ENCODE results near the gene WDR27.

GRCh38 chr6:169653691-169654090 is 48.1 kb downstream of the WDR27 start:
- TF ChIP-seq CTCF (IDR thresholded peaks at IDR 0.05), result no peak
- no peak for TF ChIP-seq REST (IDR thresholded peaks at IDR 0.05)
- TF ChIP-seq JUNB (IDR thresholded peaks at IDR 0.05), result no peak
- no peak for TF ChIP-seq RCOR1 (IDR thresholded peaks at IDR 0.05; ENCODE audit: low read depth, low read length)
- TF ChIP-seq MAX (IDR thresholded peaks at IDR 0.05), result no peak
- TF ChIP-seq BCL3 (IDR thresholded peaks at IDR 0.05), result no peak
- TF ChIP-seq HDAC2 (IDR thresholded peaks at IDR 0.05), result no peak
- TF ChIP-seq RFX5 (IDR thresholded peaks at IDR 0.05), result no peak
- no peak for TF ChIP-seq POLR2A (IDR thresholded peaks at IDR 0.05; ENCODE audit: low read length)
- no peak for TF ChIP-seq ZFP36 (IDR thresholded peaks at IDR 0.05; ENCODE audit: borderline replicate concordance, partially characterized antibody)
